ENCODE data around the gene RSPO1.

The RSPO1 gene

DNA sequence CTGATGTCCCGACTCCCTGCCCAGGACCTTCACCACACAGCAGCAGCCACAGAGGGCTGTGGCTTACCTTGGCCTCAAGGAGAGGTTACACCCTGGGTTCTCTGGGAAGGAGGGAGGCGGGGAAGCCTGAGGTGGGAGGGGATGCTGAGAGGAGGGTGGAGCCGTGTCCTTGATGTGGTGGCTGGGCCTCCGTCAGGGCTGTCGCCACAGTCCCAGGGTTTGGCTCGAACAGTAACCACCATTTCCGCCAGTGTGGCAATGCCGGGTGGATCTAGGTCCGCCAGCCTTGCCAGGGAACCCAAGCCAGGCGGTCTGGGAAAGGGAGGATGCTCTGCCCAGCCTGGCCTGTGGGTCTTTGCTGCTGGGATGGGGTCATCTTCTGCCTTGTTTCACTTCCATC lies 39.2 kb upstream of the RSPO1 start:
- DNase-seq (ENCODE audit: low read depth): no peak
- H3K4me3 ChIP-seq (ENCODE audit: control insufficient read depth, low read depth, low read length): no peak overlapping the region
- TF ChIP-seq, protein P1, sequence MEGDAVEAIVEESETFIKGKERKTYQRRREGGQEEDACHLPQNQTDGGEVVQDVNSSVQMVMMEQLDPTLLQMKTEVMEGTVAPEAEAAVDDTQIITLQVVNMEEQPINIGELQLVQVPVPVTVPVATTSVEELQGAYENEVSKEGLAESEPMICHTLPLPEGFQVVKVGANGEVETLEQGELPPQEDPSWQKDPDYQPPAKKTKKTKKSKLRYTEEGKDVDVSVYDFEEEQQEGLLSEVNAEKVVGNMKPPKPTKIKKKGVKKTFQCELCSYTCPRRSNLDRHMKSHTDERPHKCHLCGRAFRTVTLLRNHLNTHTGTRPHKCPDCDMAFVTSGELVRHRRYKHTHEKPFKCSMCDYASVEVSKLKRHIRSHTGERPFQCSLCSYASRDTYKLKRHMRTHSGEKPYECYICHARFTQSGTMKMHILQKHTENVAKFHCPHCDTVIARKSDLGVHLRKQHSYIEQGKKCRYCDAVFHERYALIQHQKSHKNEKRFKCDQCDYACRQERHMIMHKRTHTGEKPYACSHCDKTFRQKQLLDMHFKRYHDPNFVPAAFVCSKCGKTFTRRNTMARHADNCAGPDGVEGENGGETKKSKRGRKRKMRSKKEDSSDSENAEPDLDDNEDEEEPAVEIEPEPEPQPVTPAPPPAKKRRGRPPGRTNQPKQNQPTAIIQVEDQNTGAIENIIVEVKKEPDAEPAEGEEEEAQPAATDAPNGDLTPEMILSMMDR (conservative IDR thresholded peaks at IDR 0.05; ENCODE audit: control insufficient read depth, insufficient read depth, low read depth, low read length): no peak

- no peak for DNase-seq (ENCODE audit: low read depth)
- H3K4me3 ChIP-seq (ENCODE audit: control insufficient read depth, low read depth, low read length): no peak overlapping the region
- TF ChIP-seq, protein P1 (conservative IDR thresholded peaks at IDR 0.05; ENCODE audit: control insufficient read depth, insufficient read depth, low read depth, low read length): no peak
Observed at GRCh38 chr1:37672136-37672870, 37.6 kb upstream of the RSPO1 start.

DNA sequence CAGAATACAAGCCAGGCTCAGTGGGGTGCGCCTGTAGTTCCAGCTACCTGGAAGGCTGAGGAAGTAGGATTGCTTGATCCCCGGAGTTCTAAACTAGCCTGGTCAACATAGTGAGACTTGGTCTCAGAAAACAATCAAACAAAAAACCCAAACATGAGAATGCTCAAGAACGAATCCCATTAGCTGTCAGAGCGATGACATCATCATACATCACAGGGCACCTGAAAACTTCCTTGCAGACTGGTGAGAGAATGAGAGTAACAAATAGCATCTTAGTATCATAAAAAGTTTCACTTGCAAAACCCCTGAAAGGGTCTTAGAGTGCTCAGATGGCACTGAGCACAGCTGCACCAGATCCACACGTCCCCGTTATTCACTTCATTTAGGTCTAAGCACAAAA lies 36.6 kb upstream of the RSPO1 start:
- TF ChIP-seq, protein P1 (conservative IDR thresholded peaks at IDR 0.05; ENCODE audit: control insufficient read depth, insufficient read depth, low read depth, low read length): no peak
- H3K4me3 ChIP-seq (ENCODE audit: control insufficient read depth, low read depth, low read length): no peak overlapping the region
- DNase-seq (ENCODE audit: low read depth): no peak

DNA sequence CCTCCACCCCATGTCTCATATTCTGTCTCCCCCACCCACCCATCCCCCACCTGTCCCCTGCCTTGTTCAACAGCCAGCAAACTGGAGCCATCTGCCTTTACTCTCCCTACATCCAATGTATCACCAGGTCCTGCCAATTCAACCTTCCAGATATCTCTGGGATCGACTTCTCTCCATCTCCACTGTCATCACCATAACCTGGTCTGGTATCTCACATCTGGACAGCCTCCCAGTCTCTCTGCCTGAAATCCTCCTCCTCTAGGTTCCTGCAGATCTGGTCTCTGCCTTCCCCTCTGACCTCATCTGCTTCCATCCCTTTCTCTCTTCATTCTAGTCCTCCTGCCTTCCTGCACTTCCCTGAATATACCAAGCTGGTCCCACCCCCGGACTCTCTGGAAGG lies 35.4 kb upstream of the RSPO1 start:
- no peak overlapping the region for H3K4me3 ChIP-seq (ENCODE audit: control insufficient read depth, low read depth, low read length)
- no peak for DNase-seq (ENCODE audit: low read depth)
- TF ChIP-seq, protein P1 (conservative IDR thresholded peaks at IDR 0.05; ENCODE audit: control insufficient read depth, insufficient read depth, low read depth, low read length): no peak

DNA sequence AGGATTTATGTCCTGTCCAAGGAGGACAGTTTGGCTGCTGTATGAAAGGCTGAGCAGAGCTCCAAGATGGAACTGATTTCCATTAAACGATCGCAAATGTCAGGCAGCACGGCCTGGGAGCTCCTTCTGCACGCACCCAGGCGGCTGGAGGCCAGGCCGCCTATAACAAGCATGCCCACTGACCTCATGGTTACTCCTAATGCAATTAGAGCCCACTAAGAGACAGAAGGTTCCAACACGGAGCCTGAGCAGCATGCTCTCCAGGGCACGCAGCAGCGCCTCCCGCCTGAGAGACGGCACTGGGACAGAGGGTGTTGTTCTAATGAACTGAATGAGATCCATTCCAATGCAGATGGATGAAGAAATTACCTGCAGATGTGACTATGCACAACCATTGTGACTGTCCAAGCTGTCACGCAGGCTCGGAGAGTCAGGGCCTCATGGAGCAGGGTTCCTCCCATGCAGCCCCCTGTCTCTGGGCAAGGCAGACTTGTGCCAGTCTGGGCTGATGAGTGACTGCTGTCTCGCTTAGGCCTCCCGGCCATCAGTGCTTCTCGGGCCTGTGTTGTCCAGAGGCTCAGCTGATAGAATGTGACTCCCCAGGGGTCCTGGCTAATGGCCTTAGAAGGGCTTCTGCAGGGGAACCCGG lies 32.5 kb upstream of the RSPO1 start:
- no peak overlapping the region for H3K4me3 ChIP-seq (ENCODE audit: control insufficient read depth, low read depth, low read length)
- TF ChIP-seq, protein P1 (conservative IDR thresholded peaks at IDR 0.05; ENCODE audit: control insufficient read depth, insufficient read depth, low read depth, low read length): no peak
- DNase-seq (ENCODE audit: low read depth): no peak

GRCh38 chr1:37666241-37666867 lies 31.7 kb upstream of the RSPO1 start:
- TF ChIP-seq, protein P1 (conservative IDR thresholded peaks at IDR 0.05; ENCODE audit: control insufficient read depth, insufficient read depth, low read depth, low read length): no peak
- no peak for DNase-seq (ENCODE audit: low read depth)
- H3K4me3 ChIP-seq (ENCODE audit: control insufficient read depth, low read depth, low read length): no peak overlapping the region

Measured in fibroblast of mammary gland (primary cell).